GM12801 (cell line): Measurements from ENCODE around the gene SMAD1.

ENCODE experiments used
- CTCF ChIP-seq: IDR thresholded peaks from one replicate; pipeline ENCODE4 v1.5.1; 2011; ENCODE audit warnings: control low read depth; ENCODE audit not compliant: insufficient read length; ENCODE audit errors: extremely low read depth

Gene SMAD1

GRCh38 chr4:145527773-145528172 lies 46.1 kb downstream of the SMAD1 start:
- no peak for TF ChIP-seq CTCF

GRCh38 chr4:145528601-145529000 lies 46.9 kb downstream of the SMAD1 start:
- no peak for TF ChIP-seq CTCF

GRCh38 chr4:145530189-145530588 lies 48.5 kb downstream of the SMAD1 start:
- no peak for TF ChIP-seq CTCF

GRCh38 chr4:145530662-145531061 lies 49.0 kb downstream of the SMAD1 start:
- TF ChIP-seq CTCF: no peak

- TF ChIP-seq CTCF: no peak
Observed at GRCh38 chr4:145531223-145531622, 49.6 kb downstream of the SMAD1 start.

- no peak for TF ChIP-seq CTCF
Observed at GRCh38 chr4:145531859-145532258, 50.2 kb downstream of the SMAD1 start.

- TF ChIP-seq CTCF: no peak
Observed at GRCh38 chr4:145533001-145533400, 51.3 kb downstream of the SMAD1 start.

- no peak for TF ChIP-seq CTCF
Observed at GRCh38 chr4:145533961-145534360, 52.3 kb downstream of the SMAD1 start.
